NK-92 (cell line): ENCODE measurements around the gene CLPTM1L.
"Not testable (repeated sequence)": the region's sequence is repeated elsewhere in the genome, so short reads cannot be mapped to it uniquely, and the experiment has no call there.

Source experiments
- DNase-seq: peaks from one replicate; lab custom pipeline; 2025; ENCODE audit not compliant: unreplicated experiment; lab: John Stamatoyannopoulos, UW

The CLPTM1L gene

DNA sequence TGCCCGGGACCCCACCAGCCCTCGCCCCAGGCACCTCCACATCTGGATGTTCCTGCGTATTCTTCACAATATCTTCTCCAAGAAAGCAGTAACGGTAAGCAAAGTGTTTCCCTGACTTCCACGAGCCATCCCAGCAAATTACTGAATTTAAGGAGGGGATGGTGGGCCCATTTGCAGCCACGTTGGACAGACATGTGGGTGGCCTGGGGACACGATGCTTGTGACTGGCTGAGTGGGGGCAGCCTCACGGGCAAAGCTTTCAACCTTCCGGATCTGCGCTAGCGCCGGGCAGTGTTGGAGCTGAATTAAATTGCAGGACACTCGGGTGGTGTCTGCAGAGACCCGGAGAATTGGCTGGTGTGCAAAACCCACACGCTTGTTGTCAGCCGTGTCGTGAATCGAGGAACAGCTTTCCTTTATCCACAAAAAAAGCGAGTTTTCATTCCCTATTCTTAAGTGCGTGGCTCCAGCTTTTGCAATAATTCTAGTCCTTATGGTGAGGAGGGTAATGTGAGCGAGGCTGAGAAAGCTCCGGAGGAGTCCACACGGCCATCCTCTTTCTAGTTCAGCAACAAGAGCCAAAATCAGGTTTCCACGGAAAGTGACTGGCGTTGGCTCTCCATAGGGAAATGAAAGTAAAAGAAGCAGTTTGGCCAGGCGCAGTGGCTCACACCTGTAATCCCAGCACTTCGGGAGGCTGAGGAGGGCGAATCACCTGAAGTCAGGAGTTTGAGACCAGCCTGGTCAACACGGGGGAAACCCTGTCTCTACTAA is 17.5 kb upstream of the CLPTM1L start:
- no peak for DNase-seq

DNA sequence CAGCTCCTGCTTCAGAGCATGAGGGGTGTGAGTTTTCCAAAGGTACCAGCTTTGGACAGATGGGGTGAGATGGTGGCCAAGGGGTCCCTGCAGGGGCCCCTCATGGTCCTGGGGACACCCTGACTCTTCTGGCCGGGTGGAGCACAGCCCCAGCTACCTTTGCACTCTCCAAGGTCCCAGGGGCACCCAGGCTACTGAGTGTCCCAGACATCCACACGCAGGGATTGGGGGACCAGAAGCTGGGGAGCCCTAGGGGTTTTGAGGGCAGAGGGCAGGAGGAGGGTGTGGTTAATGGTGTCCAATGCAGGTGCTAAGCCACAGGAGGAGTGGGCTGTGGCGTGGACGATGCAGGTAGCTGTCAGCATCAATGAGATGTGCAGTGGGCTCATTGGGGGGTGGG is 16.0 kb upstream of the CLPTM1L start:
- DNase-seq, result no peak

DNA sequence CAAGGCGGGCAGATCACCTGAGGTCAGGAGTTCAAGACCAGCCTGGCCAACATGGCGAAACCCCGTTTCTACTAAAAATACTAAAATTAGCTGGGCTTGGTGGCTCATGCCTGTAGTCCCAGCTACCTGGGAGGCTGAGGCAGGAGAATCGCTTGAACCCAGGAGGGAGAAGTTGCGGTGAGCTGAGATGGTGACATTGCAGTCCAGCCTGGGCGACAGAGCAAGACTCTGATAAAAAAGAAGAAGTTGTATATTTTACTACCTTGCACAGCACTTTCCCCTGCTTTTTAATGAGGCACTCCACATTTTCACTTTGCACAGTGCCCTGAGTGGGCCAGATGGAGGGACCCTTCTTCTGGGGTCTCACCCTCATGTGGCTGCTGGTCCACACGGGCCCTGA is 15.5 kb upstream of the CLPTM1L start:
- DNase-seq, result not testable (repeated sequence)

DNA sequence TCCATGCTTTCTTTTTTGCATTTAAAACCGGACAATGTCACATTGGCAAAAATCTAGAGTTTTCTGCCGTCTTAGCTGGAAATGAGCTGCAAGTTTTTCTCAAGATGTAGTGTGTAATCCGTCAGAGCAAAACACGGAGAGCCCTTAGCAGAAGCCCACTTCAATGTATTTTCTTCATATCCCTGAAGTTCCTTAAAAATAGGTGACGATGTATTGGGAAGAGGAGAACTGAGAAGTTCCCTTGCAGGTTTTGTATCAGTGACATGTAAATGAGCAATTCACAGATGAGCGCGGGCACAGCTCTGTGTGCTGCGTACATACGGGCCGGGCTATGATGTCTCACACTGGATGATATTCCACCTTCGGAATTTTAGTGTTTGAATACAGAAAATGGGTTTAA is 14.8 kb upstream of the CLPTM1L start:
- DNase-seq, result no peak

DNA sequence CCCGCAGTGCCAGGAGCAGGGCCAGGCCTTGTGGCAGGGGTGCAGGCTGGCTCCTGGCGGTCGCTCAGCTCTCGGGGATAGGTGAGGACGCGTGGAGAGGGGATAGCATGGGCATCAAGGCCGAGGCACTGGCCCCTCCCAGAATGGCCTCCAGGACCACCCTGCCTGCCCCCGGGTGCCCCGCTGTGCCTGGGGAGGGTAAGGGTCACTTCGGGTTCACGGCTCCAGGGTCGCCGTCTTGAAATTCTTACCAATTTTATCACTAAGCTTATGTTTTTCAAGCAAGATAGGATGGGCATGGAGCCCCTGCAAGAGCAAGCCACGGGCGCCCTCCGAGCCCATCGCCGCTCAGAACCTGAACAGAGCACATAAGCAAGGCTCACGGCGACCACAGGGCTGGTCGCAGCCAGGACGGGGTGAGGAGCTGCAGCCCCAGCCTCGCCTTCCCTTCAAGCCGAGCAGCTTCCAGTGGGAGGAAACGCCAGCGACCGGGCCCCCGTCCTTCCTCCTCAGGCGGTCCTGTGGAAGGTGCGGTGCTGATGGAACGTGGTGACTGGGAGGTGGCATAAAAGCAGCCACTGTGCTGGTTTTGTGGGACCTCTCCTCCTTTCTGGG is 14.2 kb upstream of the CLPTM1L start:
- no peak for DNase-seq

DNA sequence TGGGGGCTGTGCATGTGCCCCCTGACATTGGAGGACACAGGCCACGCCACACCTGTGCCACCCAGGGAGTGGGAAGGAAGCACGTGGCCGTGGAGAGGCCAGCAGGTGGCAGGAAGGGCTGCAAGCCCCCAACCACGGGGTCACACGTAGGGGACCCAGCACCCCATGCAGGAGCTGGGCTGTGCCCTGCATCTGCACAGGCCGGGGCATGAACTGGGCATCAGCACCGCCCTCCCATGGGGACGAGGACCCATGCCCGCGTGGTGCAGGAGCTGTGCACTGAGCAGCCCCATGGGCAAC is 13.8 kb upstream of the CLPTM1L start:
- no peak for DNase-seq

DNA sequence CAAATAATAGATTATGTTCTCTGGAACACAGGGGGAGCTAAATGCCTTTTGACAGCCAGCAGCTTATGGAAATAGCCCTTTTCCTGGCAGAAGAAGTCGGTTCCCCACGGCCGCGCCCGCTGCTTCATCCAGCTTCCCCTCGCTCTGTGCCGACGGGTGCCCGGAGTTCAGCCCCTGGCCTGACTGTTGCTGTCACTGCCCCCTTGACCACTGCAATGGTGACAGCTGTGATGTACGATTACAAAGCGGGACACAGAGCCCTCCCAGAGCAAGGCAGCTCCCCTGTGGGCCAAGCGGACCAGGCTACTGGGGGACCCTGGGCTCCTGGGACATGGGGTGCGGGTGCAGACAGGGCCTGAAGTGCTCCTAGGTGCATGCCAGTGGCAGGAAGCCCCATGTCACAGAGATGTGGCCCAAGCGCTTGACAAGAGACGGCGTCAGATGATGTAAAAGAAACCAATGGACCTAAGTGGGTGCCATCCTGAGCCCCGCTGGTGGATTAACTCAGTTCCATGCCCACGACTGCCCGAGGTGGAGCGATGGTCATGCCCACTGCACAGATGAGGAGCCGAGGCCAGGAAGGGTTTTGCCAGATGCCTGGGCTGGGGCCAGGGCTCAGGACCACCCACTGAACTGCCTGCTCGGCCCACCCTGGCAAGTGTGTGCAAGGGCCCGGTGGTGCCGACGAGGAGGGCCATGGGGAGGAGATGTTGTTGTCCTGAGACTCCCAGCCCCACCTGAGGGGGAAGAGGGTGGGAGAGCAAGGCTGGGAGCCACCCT is 13.2 kb upstream of the CLPTM1L start:
- DNase-seq, result no peak

DNA sequence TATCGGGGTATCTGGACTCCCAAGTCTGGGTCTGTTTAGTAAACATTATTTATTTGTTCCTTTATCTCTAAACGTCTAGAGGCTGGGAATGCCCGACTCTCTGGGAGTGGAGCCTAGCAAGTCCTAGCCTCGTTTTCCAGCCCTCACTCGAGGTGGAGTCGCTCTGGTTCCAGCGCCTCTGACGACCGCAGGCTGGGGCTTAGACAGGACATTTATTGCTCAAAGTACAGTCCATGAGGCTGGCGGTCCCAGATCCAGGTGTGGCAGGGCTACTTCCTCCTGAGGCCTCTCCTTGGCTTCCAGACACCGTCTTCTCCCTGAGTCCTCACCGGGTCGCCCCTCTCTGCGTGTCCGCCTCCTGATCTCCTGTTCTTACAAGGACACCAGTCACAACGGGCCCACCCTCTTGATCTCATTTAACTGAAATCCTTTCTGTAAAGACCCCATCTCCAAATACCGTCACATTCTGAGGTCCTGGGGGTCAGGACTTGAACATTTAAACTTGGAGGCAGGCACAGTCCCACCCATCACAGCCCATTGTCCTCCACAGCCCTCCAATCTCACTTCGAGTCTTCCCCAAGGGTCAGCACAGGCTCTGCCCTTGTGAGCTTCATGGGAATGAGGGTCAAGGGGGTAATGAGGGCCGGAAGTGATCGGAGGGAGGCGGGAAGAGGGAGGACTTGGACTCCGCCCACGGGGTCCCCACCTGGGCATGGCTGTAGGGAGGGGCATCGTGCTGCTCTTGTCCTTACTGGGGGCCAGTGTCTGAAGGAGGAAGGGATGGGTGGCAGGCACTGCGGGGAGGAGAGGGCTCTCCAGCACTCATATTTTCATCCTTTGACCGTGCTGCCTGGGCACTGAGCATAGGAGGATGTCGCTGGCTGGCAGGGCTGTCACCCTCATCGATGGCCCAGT is 12.2 kb upstream of the CLPTM1L start:
- DNase-seq, result no peak

DNA sequence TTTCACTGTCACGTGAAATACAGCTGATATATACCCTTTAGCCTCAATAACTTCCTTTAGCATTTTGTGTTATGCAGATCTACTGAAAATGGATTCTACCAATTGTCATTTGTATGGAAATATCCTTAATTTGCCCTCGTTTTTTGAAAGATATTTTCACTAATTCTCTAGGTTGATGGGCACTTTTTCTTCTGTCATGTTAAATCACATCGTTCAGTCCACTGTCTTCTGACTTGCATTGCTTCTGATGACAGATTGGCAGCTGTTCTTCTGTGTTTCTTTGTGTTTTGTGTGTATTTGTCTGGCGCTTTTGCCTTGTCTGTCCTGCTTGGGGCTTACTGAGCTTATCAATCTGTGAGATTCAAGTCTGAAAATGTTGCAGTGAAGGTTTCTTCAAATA is 9.7 kb upstream of the CLPTM1L start:
- no peak for DNase-seq

DNA sequence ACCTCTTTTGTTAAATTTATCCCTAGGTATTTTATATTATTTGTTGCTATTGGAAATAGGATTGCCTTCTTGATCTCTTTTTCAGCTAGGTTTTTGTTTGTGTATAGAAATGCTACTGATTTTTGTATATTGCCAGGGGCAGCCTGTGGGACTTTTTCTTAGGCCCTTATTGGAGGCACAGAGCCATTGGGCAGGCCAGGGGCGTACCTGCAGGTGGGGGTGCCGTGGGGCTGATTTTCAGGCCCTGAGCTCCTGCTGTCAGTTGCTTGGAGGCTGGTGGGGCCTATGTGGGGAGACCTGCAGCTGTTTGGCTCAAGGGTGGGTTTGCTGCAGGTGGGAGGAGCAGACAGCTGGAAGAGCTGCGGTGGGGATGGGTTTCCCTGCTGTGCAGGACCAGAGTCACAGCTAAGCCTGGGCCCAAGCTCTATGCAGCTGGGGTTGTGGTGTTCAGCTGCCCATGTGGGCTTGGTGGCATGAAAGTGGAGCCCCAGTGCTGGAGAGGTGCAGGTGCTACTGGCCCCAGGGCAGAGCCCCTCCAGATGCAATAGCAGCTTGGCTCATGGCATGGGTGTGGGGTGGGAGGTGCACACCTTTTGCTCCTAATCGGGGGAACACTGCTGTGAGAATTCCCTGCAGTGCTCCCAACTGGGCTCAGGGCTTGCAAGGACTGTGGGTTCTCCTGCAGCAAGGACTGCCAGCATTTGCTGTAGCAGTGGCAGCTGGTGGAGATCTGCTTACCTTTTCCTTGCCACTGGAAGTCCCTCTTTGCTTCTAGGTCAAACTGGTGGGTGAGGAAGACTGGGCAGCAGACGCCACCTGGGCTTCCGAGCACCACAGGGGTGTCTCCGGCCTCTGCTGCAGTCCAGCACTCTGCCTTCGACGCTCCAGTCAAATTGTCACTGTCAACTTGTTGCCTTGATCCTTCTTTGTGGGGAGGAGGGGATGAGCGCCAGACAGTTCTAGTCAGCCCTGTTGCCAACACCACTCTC is 7.6 kb upstream of the CLPTM1L start:
- DNase-seq, result no peak

DNA sequence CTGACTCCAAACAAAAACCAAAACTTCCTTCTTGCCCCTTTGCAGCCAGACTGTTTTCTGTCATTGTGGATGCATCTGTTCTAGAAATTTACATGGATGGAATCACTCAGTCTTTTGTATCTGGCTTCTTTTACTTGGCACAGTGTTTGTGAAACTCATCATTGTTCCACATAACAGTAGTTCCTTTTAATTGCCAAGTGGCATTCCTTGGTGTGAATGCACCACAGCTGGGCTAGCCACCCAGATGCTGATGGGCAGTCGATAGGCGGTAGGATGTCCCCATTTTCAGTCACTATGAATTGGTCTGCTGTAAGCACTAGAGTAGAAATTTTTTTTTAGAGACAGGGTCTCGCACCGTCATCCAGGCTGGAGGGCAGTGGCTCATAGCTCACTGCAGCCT is 6.3 kb upstream of the CLPTM1L start:
- DNase-seq, result no peak

DNA sequence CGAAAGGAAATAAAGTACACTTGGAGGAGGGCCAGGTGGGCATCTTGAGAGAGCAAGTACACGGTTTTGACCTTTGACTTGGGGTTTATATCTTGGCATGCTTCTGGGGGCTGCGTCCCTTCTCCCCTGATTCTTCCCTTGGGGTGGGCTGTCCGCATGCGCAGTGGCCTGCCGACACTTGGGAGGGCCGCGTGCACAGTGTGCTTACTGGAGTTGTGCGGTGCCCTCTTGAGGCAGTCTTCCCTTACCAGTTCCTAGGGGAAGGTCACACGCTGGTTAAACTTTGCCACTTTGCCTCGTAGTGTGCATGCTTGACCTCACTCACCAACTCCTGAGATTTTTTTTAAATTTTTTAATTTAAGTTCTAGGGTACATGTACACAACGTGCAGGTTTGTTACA is 4.3 kb upstream of the CLPTM1L start:
- no peak for DNase-seq

DNA sequence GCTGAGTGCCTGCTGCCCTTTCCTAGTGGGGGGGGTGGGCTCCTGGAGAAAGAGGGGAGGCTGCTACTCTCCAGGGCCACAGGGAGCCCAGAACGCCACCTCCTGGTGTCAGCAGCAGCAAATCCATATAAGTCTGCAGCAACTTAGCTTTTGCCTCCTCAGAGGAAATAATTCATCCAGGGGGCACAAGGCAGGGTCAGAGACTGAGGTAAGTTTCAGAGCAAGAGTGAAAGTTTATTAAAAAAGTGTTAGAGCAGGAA is 4.0 kb upstream of the CLPTM1L start:
- no peak for DNase-seq

DNA sequence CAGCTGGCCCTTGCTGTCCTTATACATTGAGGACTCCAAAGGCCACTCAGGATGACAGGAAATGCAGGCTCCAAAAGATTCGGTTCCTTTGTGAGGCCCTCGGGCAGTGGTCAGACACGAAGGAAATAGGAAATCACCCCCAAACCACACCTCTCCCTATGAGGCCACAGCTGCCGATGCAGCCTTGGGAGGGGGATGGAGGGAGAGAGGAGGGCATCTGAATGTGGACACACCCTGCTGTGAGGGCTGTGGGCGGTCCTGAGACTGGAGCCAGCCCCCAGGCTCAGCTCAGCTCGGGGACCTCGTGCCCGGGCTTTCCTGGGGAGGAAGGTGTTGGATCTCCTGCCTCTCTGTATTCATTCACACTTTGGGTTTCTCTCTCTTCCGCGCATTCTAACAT is 2.7 kb upstream of the CLPTM1L start:
- no peak for DNase-seq

DNA sequence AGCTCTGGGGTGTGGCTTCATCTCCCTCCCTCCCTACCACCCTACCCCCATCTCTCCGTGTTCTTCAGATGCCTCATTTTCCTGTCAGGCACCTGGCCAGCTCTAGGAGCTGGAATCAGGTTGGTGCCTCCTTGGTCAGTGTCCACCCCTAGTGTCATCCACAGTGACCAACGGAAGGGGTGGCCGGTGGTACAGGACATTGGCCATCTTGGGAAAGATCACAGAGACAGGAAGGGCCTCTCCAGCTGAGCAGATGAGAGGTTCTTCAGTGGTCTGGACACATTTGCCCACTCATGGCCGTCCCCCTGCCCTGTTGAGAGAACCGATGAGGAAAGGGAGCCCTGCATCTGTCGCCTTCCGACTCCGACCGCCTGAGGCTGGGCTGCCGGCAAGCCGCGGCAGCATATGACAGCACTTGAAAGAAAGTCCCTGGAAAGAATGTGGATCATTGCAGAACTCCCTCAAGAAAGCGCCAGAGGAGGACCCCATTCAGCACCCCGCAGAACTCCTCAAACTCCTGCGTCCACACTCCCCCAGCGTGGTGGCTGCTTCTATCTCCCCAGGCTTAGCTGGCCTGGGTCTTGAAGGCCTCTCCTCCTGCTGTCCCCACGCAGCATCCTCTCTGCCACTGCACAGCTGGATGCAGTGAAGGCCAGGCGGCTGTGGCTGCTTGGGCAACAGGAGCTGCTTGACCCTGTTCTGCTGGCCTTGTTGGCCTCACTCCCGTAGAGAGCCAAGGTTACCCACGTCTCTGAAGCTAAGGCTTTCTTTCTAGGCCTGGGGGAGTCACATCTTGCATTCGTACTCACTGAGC is 1.9 kb upstream of the CLPTM1L start:
- DNase-seq, result no peak

DNA sequence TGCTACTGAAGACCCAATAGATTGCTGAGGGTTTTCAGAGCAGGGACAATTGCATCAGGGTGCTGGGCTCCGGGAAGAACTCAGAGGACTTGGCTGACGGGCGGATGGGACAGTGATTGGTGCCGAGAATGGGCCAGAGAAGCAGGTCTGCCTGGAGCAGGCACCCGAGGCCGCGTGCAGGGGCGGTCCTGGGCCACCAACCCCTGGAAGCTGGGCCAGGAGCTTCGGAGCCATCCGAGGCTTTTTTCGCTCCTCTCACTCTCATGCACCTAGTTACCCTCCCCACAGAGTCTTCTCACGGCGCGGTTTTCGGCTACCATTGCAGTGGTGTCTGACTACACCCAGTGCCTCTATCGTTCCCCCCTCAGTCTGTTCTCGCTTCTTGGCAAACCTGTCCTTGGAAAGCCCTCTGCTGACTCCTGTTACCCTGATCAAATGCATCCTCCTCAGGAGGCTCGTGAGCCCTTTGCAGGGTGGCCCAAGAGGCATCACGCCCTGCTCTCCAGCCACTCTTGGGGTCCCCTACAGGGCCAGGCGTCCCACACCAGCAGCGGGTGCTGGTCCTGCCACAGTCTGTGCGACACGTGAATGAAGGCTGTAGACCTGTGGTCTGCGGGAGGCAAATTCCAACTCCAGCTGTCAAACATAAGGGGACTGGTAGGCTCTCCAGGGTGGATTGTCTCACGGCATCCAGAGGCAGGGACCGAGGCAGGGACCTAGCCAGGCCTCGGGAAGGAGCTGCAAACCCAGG is 1.2 kb upstream of the CLPTM1L start:
- no peak for DNase-seq

DNA sequence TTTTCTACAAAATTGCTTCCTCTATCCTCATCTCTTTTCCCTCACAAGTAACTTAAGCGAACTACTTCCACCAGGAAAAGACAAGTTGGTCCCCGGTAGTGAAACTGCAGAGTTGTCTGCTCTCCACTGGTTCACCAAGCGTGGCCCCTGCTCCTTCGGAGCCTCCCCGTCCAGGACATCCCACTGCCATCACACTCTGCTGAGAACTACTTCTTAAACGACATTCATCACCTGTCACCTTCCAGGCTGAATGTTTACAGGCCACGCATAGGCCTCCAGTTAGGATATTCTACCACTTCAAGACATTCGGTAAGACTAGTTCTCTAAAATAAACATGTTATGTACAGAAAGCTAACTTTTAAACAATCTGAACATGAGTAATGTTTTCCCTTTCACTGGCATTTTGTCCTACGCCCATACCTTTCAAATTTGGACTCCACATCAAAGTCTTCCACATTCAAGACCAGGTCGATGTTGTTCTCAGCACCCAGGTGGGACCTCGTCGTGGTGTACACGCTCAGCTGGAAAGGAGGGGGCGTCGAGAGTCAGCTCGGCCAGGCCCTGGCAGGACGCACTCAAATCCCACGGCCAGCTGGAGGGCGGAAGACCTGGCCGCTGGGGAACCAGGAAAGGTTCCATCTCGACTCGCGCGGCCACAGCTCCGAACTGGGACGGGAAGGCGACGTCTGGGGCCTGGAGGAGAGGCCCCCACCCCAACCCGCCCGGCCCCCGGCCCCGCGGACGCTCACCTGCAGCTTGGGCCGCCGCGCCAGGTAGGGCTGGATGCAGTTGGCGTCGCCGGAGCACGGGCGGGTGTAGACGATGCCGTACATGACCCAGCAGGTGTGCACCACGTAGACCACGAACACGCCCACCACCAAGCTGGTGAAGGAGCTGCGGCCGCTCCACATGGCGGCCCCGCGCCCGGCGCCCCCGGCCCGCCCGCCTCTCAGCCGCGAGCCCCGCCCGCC is 683 bp downstream of the CLPTM1L start:
- DNase-seq, result no peak

DNA sequence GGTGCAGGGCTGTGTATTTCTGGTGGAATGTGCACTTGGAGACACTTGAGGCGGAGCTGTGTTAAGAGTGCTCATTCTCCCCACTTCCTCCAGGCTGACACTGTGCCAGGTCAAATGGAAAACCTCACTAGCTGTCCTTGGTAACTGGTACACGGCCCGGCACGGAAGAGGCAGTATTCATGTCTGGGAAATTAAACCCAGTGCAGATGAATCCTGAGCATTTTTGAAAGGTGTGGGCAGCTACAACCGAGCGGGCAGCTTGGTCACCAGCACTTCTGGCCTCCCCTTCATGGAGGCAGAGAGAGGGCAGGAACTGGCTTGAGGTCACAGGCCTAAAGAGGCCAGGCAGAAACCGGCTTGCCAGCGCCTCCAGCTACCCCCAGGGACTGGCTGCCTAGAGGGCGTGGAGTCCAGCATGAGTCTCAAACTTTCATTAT is 1.6 kb downstream of the CLPTM1L start:
- DNase-seq, result no peak
